H9 (cell line): ENCODE results near the gene AIMP1. TPM values are rescaled to one million over a fixed set of nuclear protein-coding genes. Genes with fewer than 3 reads are reported as not detected.
A peak's percentile ranks its signal among the peaks of the same experiment; 100 is the strongest.

Source experiments
- DNase-seq: peaks from one replicate; pipeline ENCODE4 v3.0.0-alpha.2; 2017
- H2AFZ ChIP-seq: one replicate; pipeline ENCODE4 v1.6.1; 2013; ENCODE audit warnings: mild to moderate bottlenecking, low read length, control low read depth, moderate library complexity
- H2AK5ac ChIP-seq: 2 replicates; pipeline ENCODE4 v1.6.1; 2013; ENCODE audit warnings: low read length, control low read depth, mixed read lengths; ENCODE audit not compliant: insufficient read length
- H2BK120ac ChIP-seq: one replicate; pipeline ENCODE4 v1.6.1; 2013; ENCODE audit warnings: low read depth, mild to moderate bottlenecking, low read length, control low read depth, inconsistent platforms; ENCODE audit not compliant: poor library complexity, severe bottlenecking
- H2BK12ac ChIP-seq: 2 replicates; pipeline ENCODE4 v1.6.1; 2013; ENCODE audit warnings: low read length, control low read depth, mixed read lengths, low read depth; ENCODE audit not compliant: insufficient read length
- H2BK15ac ChIP-seq: 2 replicates; pipeline ENCODE4 v1.6.1; 2013; ENCODE audit warnings: low read depth, low read length, control low read depth
- H2BK20ac ChIP-seq: one replicate; pipeline ENCODE4 v1.6.1; 2013; ENCODE audit warnings: low read depth, mild to moderate bottlenecking, low read length, control low read depth, inconsistent platforms; ENCODE audit not compliant: poor library complexity, severe bottlenecking
- H2BK5ac ChIP-seq: 2 replicates; pipeline ENCODE4 v1.6.1; 2013; ENCODE audit warnings: low read length, control low read depth, mixed read lengths; ENCODE audit not compliant: insufficient read length
- H3K14ac ChIP-seq: 2 replicates; pipeline ENCODE4 v1.6.1; 2013; ENCODE audit warnings: low read length, control low read depth; ENCODE audit not compliant: insufficient read depth
- H3K18ac ChIP-seq: 2 replicates; pipeline ENCODE4 v1.6.1; 2013; ENCODE audit warnings: low read depth, mild to moderate bottlenecking, mixed read lengths, low read length, control low read depth; ENCODE audit not compliant: insufficient read length
- H3K23ac ChIP-seq: 2 replicates; pipeline ENCODE4 v1.6.1; 2013; ENCODE audit warnings: low read length, control low read depth, mixed read lengths, low read depth; ENCODE audit not compliant: insufficient read length
- H3K23me2 ChIP-seq: 2 replicates; pipeline ENCODE4 v1.6.1; 2013; ENCODE audit warnings: low read depth, mild to moderate bottlenecking, mixed read lengths, low read length, control low read depth; ENCODE audit not compliant: insufficient read length, poor library complexity, severe bottlenecking
- H3K27ac ChIP-seq: 2 replicates; pipeline ENCODE4 v1.5.1; 2013; ENCODE audit warnings: low read length, control low read depth, mixed read lengths, low read depth; ENCODE audit not compliant: insufficient read length
- H3K27me3 ChIP-seq: 2 replicates; pipeline ENCODE4 v1.6.1; 2013; ENCODE audit warnings: low read length, control low read depth, inconsistent platforms; ENCODE audit not compliant: insufficient read depth
- H3K4ac ChIP-seq: 2 replicates; pipeline ENCODE4 v1.6.1; 2013; ENCODE audit warnings: low read depth, mild to moderate bottlenecking, control low read depth, inconsistent platforms, low read length, moderate library complexity
- H3K4me1 ChIP-seq: 2 replicates; pipeline ENCODE4 v1.6.1; 2013; ENCODE audit warnings: low read length, control low read depth, inconsistent platforms; ENCODE audit not compliant: insufficient read depth
- H3K4me2 ChIP-seq: 2 replicates; pipeline ENCODE4 v1.6.1; 2013; ENCODE audit warnings: low read length, control low read depth, mixed read lengths; ENCODE audit not compliant: insufficient read length, insufficient read depth
- H3K56ac ChIP-seq: 2 replicates; pipeline ENCODE4 v1.6.1; 2013; ENCODE audit warnings: low read depth, mild to moderate bottlenecking, mixed read lengths, low read length, control low read depth; ENCODE audit not compliant: insufficient read length
- H3K79me1 ChIP-seq: 2 replicates; pipeline ENCODE4 v1.6.1; 2013; ENCODE audit warnings: low read depth, mild to moderate bottlenecking, moderate library complexity, low read length, control low read depth, inconsistent platforms; ENCODE audit not compliant: insufficient read depth, poor library complexity, severe bottlenecking
- H3K79me2 ChIP-seq: 2 replicates; pipeline ENCODE4 v1.6.1; 2013; ENCODE audit warnings: low read length, control low read depth, inconsistent platforms; ENCODE audit not compliant: insufficient read depth
- H3K9ac ChIP-seq: 2 replicates; pipeline ENCODE4 v1.6.1; 2013; ENCODE audit warnings: low read length, control low read depth, mixed read lengths; ENCODE audit not compliant: insufficient read length; ENCODE audit errors: extremely low read depth
- H3K9me3 ChIP-seq: one replicate; pipeline ENCODE4 v1.6.1; 2013; ENCODE audit warnings: low read depth, low read length, inconsistent platforms; ENCODE audit not compliant: control insufficient read depth
- H3T11ph ChIP-seq: one replicate; pipeline ENCODE4 v1.6.1; 2013; ENCODE audit warnings: mild to moderate bottlenecking, low read length, control low read depth, inconsistent platforms
- H4K20me1 ChIP-seq: one replicate; pipeline ENCODE4 v1.6.1; 2013; ENCODE audit not compliant: control insufficient read depth, insufficient read length, insufficient read depth
- H4K5ac ChIP-seq: 2 replicates; pipeline ENCODE4 v1.6.1; 2013; ENCODE audit warnings: low read depth, mild to moderate bottlenecking, mixed read lengths, low read length, control low read depth; ENCODE audit not compliant: insufficient read length
- H4K8ac ChIP-seq: replicated peaks from 2 replicates; pipeline ENCODE4 v1.6.1; 2013; ENCODE audit warnings: low read length, control low read depth, mixed read lengths, low read depth; ENCODE audit not compliant: insufficient read length
- H4K91ac ChIP-seq: 2 replicates; pipeline ENCODE4 v1.6.1; 2013; ENCODE audit warnings: low read depth, mild to moderate bottlenecking, moderate library complexity, mixed read lengths, low read length, control low read depth; ENCODE audit not compliant: insufficient read length
- H3K27ac Mint-ChIP-seq, 3 experiments: 2 replicates in 2 of 3; 3 replicates in 1 of 3; pipeline ENCODE4 v1.8.0; 2020 to 2021; ENCODE audit warnings: mixed read lengths in 3 of 3, mild to moderate bottlenecking in 1 of 3, moderate library complexity in 1 of 3
- H3K27me3 Mint-ChIP-seq: 2 replicates; pipeline ENCODE4 v1.8.0; 2021; ENCODE audit warnings: low read depth, mild to moderate bottlenecking, moderate library complexity, mixed read lengths
- H3K36me3 Mint-ChIP-seq, 3 experiments: 2 replicates in 2 of 3; 3 replicates in 1 of 3; pipeline ENCODE4 v1.8.0; 2020 to 2021; ENCODE audit warnings: low read depth in 3 of 3, mixed read lengths in 3 of 3; ENCODE audit not compliant: insufficient read depth in 1 of 3
- H3K4me1 Mint-ChIP-seq, 2 experiments: 2 replicates each; pipeline ENCODE4 v1.8.0; 2020; ENCODE audit warnings: mixed read lengths in 2 of 2
- H3K4me3 Mint-ChIP-seq, 2 experiments: 2 replicates in 1 of 2; 3 replicates in 1 of 2; pipeline ENCODE4 v1.8.0; 2020 to 2021; ENCODE audit warnings: mild to moderate bottlenecking in 2 of 2, mixed read lengths in 2 of 2, moderate library complexity in 1 of 2
- H3K9me3 Mint-ChIP-seq, 2 experiments: 2 replicates in 1 of 2; 3 replicates in 1 of 2; pipeline ENCODE4 v1.8.0; 2020; ENCODE audit warnings: mild to moderate bottlenecking in 2 of 2, mixed read lengths in 2 of 2, moderate library complexity in 1 of 2
- WGBS: extraction: QIAGEN DNeasy Blood & Tissue Kit; methylation state at CpG from one replicate; pipeline ENCODE4 v1.1.7; 2013; ENCODE audit warnings: missing lambda C conversion rate, low lambda C conversion rate, mixed read lengths; ENCODE audit not compliant: insufficient read length; ENCODE audit errors: extremely low coverage; 5-methylcytosine and 5-hydroxymethylcytosine counted together
- total RNA-seq: library from RNA; stranded (reverse); gene quantifications from 2 replicates; pipeline ENCODE4 v1.2.1, GENCODE V29; 2021
- TF ChIP-seq, protein P1 (sequence below): fragments of 200-600 bp; sonication (generic); conservative IDR thresholded peaks from 3 replicates; pipeline ENCODE4 v1.8.0; 2021; ENCODE audit warnings: antibody characterized with exemption, mild to moderate bottlenecking

Gene AIMP1
- total RNA-seq, 1 experiment from 2014 or later: 36.8 TPM

DNA sequence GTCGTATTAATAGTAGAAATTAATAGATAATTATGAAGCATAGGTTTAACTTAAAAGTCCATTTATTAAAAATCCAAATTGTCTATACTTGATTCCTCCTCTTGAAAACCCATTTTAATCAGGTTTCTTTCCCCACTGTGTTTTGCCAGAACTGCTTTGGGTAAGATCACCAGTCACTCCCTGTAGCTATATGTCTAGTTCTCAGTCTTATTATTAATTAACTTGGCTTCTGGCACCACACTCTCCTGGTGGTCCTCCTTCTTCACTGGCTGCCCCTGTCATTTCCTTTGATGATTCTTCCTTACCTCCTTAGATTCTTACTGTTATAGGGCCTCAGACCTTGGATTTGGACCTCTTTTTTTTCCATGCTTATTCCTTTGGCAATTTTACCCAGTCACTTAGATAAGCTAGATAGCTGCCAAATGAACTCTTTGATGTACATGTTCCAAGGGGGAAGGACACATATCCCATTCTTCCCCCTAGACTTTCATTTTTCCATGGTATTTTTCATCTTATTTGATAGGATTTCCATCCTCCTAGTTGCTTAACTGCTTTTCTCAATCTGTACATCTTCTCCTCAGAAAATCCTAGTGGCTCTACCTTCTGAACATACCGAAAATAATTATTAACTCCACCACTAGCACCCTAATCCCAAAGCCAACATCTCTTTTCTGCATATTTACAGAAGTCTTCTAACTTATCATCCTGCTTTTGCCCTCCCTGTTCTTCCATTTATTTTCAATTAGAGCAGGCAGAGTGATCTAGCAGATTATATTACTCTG lies 27.7 kb downstream of the AIMP1 start:
- H3K9ac ChIP-seq: no peak overlapping the region

More for the DNA sequence above, 27.7 kb downstream of the AIMP1 start:
- TF ChIP-seq, protein P1, sequence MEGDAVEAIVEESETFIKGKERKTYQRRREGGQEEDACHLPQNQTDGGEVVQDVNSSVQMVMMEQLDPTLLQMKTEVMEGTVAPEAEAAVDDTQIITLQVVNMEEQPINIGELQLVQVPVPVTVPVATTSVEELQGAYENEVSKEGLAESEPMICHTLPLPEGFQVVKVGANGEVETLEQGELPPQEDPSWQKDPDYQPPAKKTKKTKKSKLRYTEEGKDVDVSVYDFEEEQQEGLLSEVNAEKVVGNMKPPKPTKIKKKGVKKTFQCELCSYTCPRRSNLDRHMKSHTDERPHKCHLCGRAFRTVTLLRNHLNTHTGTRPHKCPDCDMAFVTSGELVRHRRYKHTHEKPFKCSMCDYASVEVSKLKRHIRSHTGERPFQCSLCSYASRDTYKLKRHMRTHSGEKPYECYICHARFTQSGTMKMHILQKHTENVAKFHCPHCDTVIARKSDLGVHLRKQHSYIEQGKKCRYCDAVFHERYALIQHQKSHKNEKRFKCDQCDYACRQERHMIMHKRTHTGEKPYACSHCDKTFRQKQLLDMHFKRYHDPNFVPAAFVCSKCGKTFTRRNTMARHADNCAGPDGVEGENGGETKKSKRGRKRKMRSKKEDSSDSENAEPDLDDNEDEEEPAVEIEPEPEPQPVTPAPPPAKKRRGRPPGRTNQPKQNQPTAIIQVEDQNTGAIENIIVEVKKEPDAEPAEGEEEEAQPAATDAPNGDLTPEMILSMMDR: no peak
- Histone ChIP-seq H4K91ac (no peak overlapping the region), H4K8ac (no peak overlapping the region), H3T11ph (no peak overlapping the region), H2BK20ac (no peak overlapping the region), H3K56ac (no peak overlapping the region), H3K4ac (no peak overlapping the region), H3K23ac (no peak overlapping the region), H3K27me3 (no peaks in the 10 kb centered on the region), H3K9me3 (no peaks in the 10 kb centered on the region), H2BK5ac (no peak overlapping the region), H3K18ac (no peak overlapping the region), H4K20me1 (no peaks in the 10 kb centered on the region), H3K4me2 (no peak overlapping the region), H3K27ac (no peak overlapping the region), H3K79me1 (no peaks in the 10 kb centered on the region), H2AFZ (no peak overlapping the region), H3K79me2 (no peaks in the 10 kb centered on the region), H2BK120ac (no peak overlapping the region), H2BK12ac (no peak overlapping the region), H2BK15ac (no peak overlapping the region), H3K4me1 (no peaks in the 10 kb centered on the region), H2AK5ac (no peak overlapping the region), H3K23me2 (no peaks in the 10 kb centered on the region), H4K5ac (no peak overlapping the region), H3K14ac (no peak overlapping the region)
- WGBS: no CpG with 5 or more reads among the region's 2 CpGs
- DNase-seq: no peak
- Mint-ChIP-seq H3K4me3 (no peak overlapping the region), H3K27me3 (no peaks in the 10 kb centered on the region), H3K36me3 (peaks cover 9 to 15% (median 12%) of the 10 kb centered on the region in 3 experiments; a peak in 6 of 7 replicates), H3K27ac (peak overlapping the region in 1 of 3 experiments; percentile 2; a peak in 2 of 7 replicates), H3K4me1 (peaks cover 5 to 6% of the 10 kb centered on the region in 2 experiments), H3K9me3 (no peaks in the 10 kb centered on the region)
